K562 (cell line): ENCODE measurements around the gene OR2AJ1.

Source experiments
- BRF1 ChIP-seq: IDR thresholded peaks from 3 replicates; pipeline ENCODE4 v1.6.1; 2011; ENCODE audit warnings: borderline replicate concordance, mild to moderate bottlenecking; ENCODE audit not compliant: insufficient read length; ENCODE audit errors: extremely low read depth
- CEBPB ChIP-seq: fragments of 450-650 bp; IDR thresholded peaks from 2 replicates; pipeline ENCODE4 v1.6.1; 2016; ENCODE audit warnings: missing genetic modification characterization, missing compliant biosample characterization
- EGR1 ChIP-seq: fragments of 450-650 bp; conservative IDR thresholded peaks from 2 replicates; pipeline ENCODE4 v1.6.1; 2017; ENCODE audit warnings: mild to moderate bottlenecking
- HNRNPL ChIP-seq: fragments of 200-400 bp; formaldehyde crosslinking; IDR thresholded peaks from 2 replicates; pipeline ENCODE4 v1.6.1; 2017; ENCODE audit warnings: low read depth, mild to moderate bottlenecking, low read length
- JUN ChIP-seq, 2 experiments: sonication (generic) in 1 of 2; formaldehyde crosslinking in 1 of 2; IDR thresholded peaks; 2 replicates each; pipeline versions ENCODE4 v1.6.1 to v1.8.0; 2012 to 2022; ENCODE audit warnings: borderline replicate concordance in 2 of 2, mild to moderate bottlenecking in 2 of 2, improper control_type of control experiment in 1 of 2, low read depth in 1 of 2, low read length in 1 of 2, missing genetic modification reagents in 1 of 2
- PHB2 ChIP-seq: fragments of 450-650 bp; IDR thresholded peaks from 2 replicates; pipeline ENCODE4 v1.6.1; 2017; ENCODE audit warnings: low read depth
- POLR2AphosphoS5 ChIP-seq: IDR thresholded peaks from 2 replicates; pipeline ENCODE4 v1.6.1; 2011; ENCODE audit warnings: mild to moderate bottlenecking, low read depth, low read length, moderate library complexity; ENCODE audit not compliant: control insufficient read depth, insufficient read depth
- SMAD4 ChIP-seq: fragments of 250-450 bp; sonication (Bioruptor Pico); conservative IDR thresholded peaks from 2 replicates; pipeline ENCODE4 v1.8.0; 2021; ENCODE audit warnings: inconsistent platforms, mild to moderate bottlenecking, moderate library complexity
- TF ChIP-seq, protein P1 (sequence below), 3 experiments: IDR thresholded peaks in 2 of 3; conservative IDR thresholded peaks in 1 of 3; 2 replicates each; pipeline ENCODE4 v1.5.1; 2011 to 2012; ENCODE audit warnings: low read length in 3 of 3, mild to moderate bottlenecking in 3 of 3, control low read depth in 2 of 3, improper control_type of control experiment in 1 of 3, inconsistent platforms in 1 of 3, low read depth in 1 of 3, mixed read lengths in 1 of 3, moderate library complexity in 1 of 3; ENCODE audit not compliant: insufficient read depth in 2 of 3

GRCh38 chr1:247935781-247936180 lies 11.1 kb downstream of the OR2AJ1 start:
- TF ChIP-seq JUN (IDR thresholded peaks at IDR 0.05; ENCODE audit: borderline replicate concordance, low read depth, low read length): no peak
- no peak for TF ChIP-seq JUN (CRISPR knock-in tag; IDR thresholded peaks at IDR 0.05; ENCODE audit: borderline replicate concordance)
- no peak for TF ChIP-seq CEBPB (tag)
- no peak for TF ChIP-seq POLR2AphosphoS5
- TF ChIP-seq BRF1: no peak
- TF ChIP-seq, protein P1, sequence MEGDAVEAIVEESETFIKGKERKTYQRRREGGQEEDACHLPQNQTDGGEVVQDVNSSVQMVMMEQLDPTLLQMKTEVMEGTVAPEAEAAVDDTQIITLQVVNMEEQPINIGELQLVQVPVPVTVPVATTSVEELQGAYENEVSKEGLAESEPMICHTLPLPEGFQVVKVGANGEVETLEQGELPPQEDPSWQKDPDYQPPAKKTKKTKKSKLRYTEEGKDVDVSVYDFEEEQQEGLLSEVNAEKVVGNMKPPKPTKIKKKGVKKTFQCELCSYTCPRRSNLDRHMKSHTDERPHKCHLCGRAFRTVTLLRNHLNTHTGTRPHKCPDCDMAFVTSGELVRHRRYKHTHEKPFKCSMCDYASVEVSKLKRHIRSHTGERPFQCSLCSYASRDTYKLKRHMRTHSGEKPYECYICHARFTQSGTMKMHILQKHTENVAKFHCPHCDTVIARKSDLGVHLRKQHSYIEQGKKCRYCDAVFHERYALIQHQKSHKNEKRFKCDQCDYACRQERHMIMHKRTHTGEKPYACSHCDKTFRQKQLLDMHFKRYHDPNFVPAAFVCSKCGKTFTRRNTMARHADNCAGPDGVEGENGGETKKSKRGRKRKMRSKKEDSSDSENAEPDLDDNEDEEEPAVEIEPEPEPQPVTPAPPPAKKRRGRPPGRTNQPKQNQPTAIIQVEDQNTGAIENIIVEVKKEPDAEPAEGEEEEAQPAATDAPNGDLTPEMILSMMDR (IDR thresholded peaks at IDR 0.05 in 2 of 3, conservative IDR thresholded peaks at IDR 0.05 in 1 of 3; ENCODE audit: insufficient read depth in 2 of 3, low read depth in 1 of 3, low read length in 3 of 3): no peak
- no peak for TF ChIP-seq PHB2
- no peak for TF ChIP-seq HNRNPL
- TF ChIP-seq EGR1: no peak
- no peak for TF ChIP-seq SMAD4
